Measurements from ENCODE around the gene DENND10.
A peak's percentile ranks its signal among the peaks of the same experiment; 100 is the strongest.

The DENND10 gene

DNA sequence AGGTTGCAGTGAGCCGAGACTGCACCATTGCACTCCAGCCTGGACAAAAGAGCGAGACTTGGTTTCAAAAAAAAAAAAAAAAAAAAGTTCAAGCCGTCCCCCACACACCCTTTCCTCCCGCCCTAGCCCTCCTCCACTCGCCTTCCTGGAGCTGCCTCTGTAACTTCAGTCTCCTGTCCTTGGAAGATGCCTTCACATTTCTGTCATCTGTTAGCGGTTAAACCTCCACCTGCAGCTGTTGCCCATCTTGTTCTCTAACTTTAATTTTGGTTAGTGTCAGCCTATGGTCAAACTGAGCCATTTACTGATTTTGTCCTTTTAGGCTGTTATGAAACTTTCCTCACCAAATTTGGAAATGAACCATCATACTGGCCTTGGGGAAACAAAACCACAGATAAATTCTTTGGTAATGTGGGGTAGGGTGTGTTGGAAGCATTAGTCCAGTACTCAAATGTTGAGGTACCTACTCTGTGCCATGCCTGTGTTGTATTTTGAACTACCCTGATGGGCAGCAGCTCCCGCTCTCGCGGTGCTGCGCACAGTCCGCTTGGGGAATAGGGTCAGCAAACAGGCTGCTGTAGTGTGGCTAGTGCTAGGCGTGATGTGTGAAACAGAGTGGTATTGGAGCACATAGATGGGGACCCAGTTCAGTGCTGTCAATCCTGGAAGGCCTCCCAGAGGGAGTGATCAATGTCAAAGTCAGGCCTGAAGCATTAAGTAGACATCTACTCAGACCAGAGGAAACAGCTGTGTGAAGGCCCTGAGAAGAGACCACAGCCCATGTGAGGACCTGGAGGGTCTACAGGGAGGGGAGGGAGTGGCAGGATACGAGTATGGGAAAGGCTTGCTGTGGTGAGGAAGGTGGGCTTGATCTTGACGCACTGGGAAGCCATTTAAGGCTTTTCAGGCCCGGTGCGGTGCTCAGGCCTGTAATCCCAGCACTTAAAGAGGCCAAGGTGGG lies 34.7 kb downstream of the DENND10 start:
- no peak overlapping the region for H3K4me3 ChIP-seq (ENCODE audit: low read length)
- no peaks in the 10 kb centered on the region for H3K9me2 ChIP-seq (replicated peaks; ENCODE audit: control insufficient read depth, low read length)
- H3K79me2 ChIP-seq (ENCODE audit: control insufficient read depth, low read length): no peaks in the 10 kb centered on the region
- H3K36me3 ChIP-seq (ENCODE audit: control insufficient read depth, low read length): peaks cover 34% of the 10 kb centered on the region
- H4K20me1 ChIP-seq (ENCODE audit: control insufficient read depth, insufficient read depth, low read depth, low read length): 0 out of 2 replicates have a peak, but pooled peaks cover 4% of the 10 kb centered on the region
- peaks cover 12% of the 10 kb centered on the region for H3K4me1 ChIP-seq (ENCODE audit: control insufficient read depth, low read length)
- H3K9me3 ChIP-seq (ENCODE audit: control insufficient read depth, insufficient read depth, low read length): no peaks in the 10 kb centered on the region
- H3F3A ChIP-seq (ENCODE audit: control insufficient read depth, insufficient read depth): peaks cover 2% of the 10 kb centered on the region
- no peak overlapping the region for H3K4me2 ChIP-seq (ENCODE audit: low read length)
- H3K27ac ChIP-seq (ENCODE audit: low read depth, low read length): no peak overlapping the region
- H3K27me3 ChIP-seq (ENCODE audit: control insufficient read depth, low read length): no peaks in the 10 kb centered on the region
- TF ChIP-seq, protein P1, sequence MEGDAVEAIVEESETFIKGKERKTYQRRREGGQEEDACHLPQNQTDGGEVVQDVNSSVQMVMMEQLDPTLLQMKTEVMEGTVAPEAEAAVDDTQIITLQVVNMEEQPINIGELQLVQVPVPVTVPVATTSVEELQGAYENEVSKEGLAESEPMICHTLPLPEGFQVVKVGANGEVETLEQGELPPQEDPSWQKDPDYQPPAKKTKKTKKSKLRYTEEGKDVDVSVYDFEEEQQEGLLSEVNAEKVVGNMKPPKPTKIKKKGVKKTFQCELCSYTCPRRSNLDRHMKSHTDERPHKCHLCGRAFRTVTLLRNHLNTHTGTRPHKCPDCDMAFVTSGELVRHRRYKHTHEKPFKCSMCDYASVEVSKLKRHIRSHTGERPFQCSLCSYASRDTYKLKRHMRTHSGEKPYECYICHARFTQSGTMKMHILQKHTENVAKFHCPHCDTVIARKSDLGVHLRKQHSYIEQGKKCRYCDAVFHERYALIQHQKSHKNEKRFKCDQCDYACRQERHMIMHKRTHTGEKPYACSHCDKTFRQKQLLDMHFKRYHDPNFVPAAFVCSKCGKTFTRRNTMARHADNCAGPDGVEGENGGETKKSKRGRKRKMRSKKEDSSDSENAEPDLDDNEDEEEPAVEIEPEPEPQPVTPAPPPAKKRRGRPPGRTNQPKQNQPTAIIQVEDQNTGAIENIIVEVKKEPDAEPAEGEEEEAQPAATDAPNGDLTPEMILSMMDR (IDR thresholded peaks at IDR 0.05; ENCODE audit: low read depth, low read length, poor library complexity, severe bottlenecking): no peak
- TF ChIP-seq EZH2phosphoT487 (IDR thresholded peaks at IDR 0.05; ENCODE audit: borderline replicate concordance, low read length): no peak

DNA sequence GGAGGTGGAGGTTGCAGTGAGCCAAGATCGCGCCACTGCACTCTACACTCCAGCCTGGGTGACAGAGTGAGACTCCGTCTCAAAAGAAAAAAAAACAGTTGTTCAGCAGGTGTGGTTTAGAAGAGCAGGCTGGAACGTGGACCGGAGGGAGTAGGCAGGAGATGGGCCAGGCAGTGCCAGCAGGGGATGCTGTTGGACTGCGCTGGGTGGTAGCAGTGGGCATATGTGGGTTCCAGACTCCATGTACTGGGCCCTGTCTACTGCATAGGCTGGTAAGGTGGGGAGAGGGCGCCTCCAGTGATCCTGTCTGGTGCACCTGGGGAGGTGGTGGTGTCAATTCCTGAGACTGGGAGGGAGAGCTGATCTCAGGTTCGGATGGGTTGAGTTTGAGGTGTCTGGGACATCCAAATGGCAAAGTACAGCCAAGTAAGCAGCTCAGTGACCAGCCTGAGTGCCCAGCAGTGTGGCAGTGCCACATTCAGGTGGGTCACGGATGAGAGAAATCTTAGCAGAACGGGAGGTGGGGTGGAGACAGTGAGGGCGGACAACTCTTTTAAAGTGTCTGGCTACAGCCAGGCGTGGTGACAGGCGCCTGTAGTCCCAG lies 35.7 kb downstream of the DENND10 start:
- H3K4me1 ChIP-seq (ENCODE audit: control insufficient read depth, low read length): peaks cover 12% of the 10 kb centered on the region
- no peak overlapping the region for H3K4me3 ChIP-seq (ENCODE audit: low read length)
- H3K79me2 ChIP-seq (ENCODE audit: control insufficient read depth, low read length): no peaks in the 10 kb centered on the region
- H3K27me3 ChIP-seq (ENCODE audit: control insufficient read depth, low read length): no peaks in the 10 kb centered on the region
- H3K36me3 ChIP-seq (ENCODE audit: control insufficient read depth, low read length): peaks cover 30% of the 10 kb centered on the region
- peaks cover 2% of the 10 kb centered on the region for H3F3A ChIP-seq (ENCODE audit: control insufficient read depth, insufficient read depth)
- no peaks in the 10 kb centered on the region for H3K9me3 ChIP-seq (ENCODE audit: control insufficient read depth, insufficient read depth, low read length)
- no peak overlapping the region for H3K27ac ChIP-seq (ENCODE audit: low read depth, low read length)
- 0 out of 2 replicates have a peak, but pooled peaks cover 4% of the 10 kb centered on the region for H4K20me1 ChIP-seq (ENCODE audit: control insufficient read depth, insufficient read depth, low read depth, low read length)
- TF ChIP-seq EZH2phosphoT487 (IDR thresholded peaks at IDR 0.05; ENCODE audit: borderline replicate concordance, low read length): no peak
- TF ChIP-seq, protein P1 (IDR thresholded peaks at IDR 0.05; ENCODE audit: low read depth, low read length, poor library complexity, severe bottlenecking): peak; percentile 61
- no peaks in the 10 kb centered on the region for H3K9me2 ChIP-seq (replicated peaks; ENCODE audit: control insufficient read depth, low read length)
- H3K4me2 ChIP-seq (ENCODE audit: low read length): no peak overlapping the region

DNA sequence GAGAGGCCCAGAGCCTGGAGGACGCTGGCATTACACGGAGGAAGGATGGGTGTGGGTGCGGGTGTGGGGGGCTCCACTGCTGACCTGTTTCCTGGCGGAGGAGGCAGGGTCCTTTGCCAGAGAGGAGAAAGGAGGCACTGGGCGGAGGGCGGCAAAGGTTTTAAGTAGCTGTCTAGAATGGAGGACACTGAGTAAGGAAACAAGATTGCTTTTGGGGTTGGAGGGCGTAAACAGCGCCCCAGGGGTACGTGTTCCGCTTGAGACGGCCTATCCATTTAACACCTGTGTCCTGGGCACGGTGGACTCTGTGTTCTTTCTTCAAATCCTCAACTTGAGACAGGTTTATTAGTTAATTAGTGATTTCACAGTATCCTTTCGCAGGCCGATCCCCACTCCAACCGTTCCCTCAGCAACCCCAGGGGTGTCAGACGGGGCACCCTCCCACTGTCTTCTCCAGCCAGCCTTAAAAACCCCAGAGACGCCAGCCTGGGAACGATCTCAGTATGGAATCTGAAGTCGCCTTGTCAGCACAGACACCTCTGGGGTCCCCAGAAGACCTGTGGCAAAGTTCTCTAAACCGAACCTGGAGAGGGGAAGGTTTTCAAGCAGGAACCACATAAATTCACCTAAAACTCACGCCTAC lies 36.8 kb downstream of the DENND10 start:
- peaks cover 12% of the 10 kb centered on the region for H3K4me1 ChIP-seq (ENCODE audit: control insufficient read depth, low read length)
- H3K9me3 ChIP-seq (ENCODE audit: control insufficient read depth, insufficient read depth, low read length): no peaks in the 10 kb centered on the region
- peaks cover 27% of the 10 kb centered on the region for H3K36me3 ChIP-seq (ENCODE audit: control insufficient read depth, low read length)
- 0 out of 2 replicates have a peak, but pooled peaks cover 4% of the 10 kb centered on the region for H4K20me1 ChIP-seq (ENCODE audit: control insufficient read depth, insufficient read depth, low read depth, low read length)
- TF ChIP-seq, protein P1 (IDR thresholded peaks at IDR 0.05; ENCODE audit: low read depth, low read length, poor library complexity, severe bottlenecking): no peak
- no peak for TF ChIP-seq EZH2phosphoT487 (IDR thresholded peaks at IDR 0.05; ENCODE audit: borderline replicate concordance, low read length)
- no peak overlapping the region for H3K4me3 ChIP-seq (ENCODE audit: low read length)
- no peaks in the 10 kb centered on the region for H3K27me3 ChIP-seq (ENCODE audit: control insufficient read depth, low read length)
- no peaks in the 10 kb centered on the region for H3K79me2 ChIP-seq (ENCODE audit: control insufficient read depth, low read length)
- H3K9me2 ChIP-seq (replicated peaks; ENCODE audit: control insufficient read depth, low read length): no peaks in the 10 kb centered on the region
- H3F3A ChIP-seq (ENCODE audit: control insufficient read depth, insufficient read depth): peaks cover 2% of the 10 kb centered on the region; the same call in 1 of the 2 replicates
- H3K27ac ChIP-seq (ENCODE audit: low read depth, low read length): no peak overlapping the region
- H3K4me2 ChIP-seq (ENCODE audit: low read length): no peak overlapping the region
